Memory B cell (primary cell): Measurements from ENCODE around the gene CHST2.

Source experiments
- ATAC-seq: fragments of 150-1000 bp; cut with Tn5 transposase; 2 replicates; pipeline ENCODE4 v1.10.0; 2021; ENCODE audit warnings: low read depth, mild to moderate bottlenecking, moderate library complexity
- DNase-seq, 2 donors: peaks; one replicate each; pipeline ENCODE4 v3.0.0; 2022; ENCODE audit warnings: low spot score in 2 of 2
- H3K27ac Mint-ChIP-seq: one replicate; pipeline ENCODE4 v1.8.0; 2022; ENCODE audit warnings: mild to moderate bottlenecking, moderate library complexity, mixed read lengths
- H3K27me3 Mint-ChIP-seq: one replicate; pipeline ENCODE4 v1.8.0; 2022; ENCODE audit warnings: mixed read lengths
- H3K36me3 Mint-ChIP-seq: one replicate; pipeline ENCODE4 v1.8.0; 2022; ENCODE audit warnings: mild to moderate bottlenecking, mixed read lengths
- H3K4me1 Mint-ChIP-seq: one replicate; pipeline ENCODE4 v1.8.0; 2022; ENCODE audit warnings: mixed read lengths
- H3K4me3 Mint-ChIP-seq: one replicate; pipeline ENCODE4 v1.8.0; 2022; ENCODE audit warnings: mild to moderate bottlenecking, moderate library complexity, mixed read lengths
- H3K9me3 Mint-ChIP-seq: one replicate; pipeline ENCODE4 v1.8.0; 2022; ENCODE audit warnings: mixed read lengths

Gene CHST2

GRCh38 chr3:143172795-143173145, 53.2 kb downstream of the CHST2 start:
- no peaks in the 10 kb centered on the region for H3K27me3 Mint-ChIP-seq
- H3K36me3 Mint-ChIP-seq: peaks cover 2% of the 10 kb centered on the region
- H3K9me3 Mint-ChIP-seq: peaks cover 7% of the 10 kb centered on the region
- ATAC-seq (peak; percentile 44), DNase-seq (no peak)
- peaks cover 29% of the 10 kb centered on the region for H3K4me1 Mint-ChIP-seq
- H3K27ac Mint-ChIP-seq: peak overlapping the region; percentile 4
- peak overlapping the region; percentile 22 for H3K4me3 Mint-ChIP-seq

- Mint-ChIP-seq H3K9me3 (peaks cover 7% of the 10 kb centered on the region), H3K4me3 (no peak overlapping the region), H3K36me3 (peaks cover 2% of the 10 kb centered on the region), H3K27me3 (no peaks in the 10 kb centered on the region), H3K4me1 (peaks cover 29% of the 10 kb centered on the region), H3K27ac (no peak overlapping the region)
- ATAC-seq (no peak), DNase-seq (no peak)
These were observed 53.7 kb downstream of the CHST2 start for GRCh38 chr3:143173242-143173641.
